T-helper 2 cell (primary cell): Measurements from ENCODE around the gene AP3D1.
A peak's percentile ranks its signal among the peaks of the same experiment; 100 is the strongest.
"Not testable (repeated sequence)": the region's sequence is repeated elsewhere in the genome, so short reads cannot be mapped to it uniquely, and the experiment has no call there.

Source experiments
- DNase-seq, 5 experiments: peaks; one replicate each; pipeline versions ENCODE4 v3.0.0 to v3.0.0-alpha.2; 2012 to 2022
- total RNA-seq, 2 donors: gene quantifications; one replicate each; lab custom pipeline; 2026; lab: John Stamatoyannopoulos, UW

Gene AP3D1
- total RNA-seq = 104 to 107 reads per million in 2 donors

- DNase-seq = peak; percentile 99 to 100 (median 100)
These were observed at the start of gene AP3D1 for GRCh38 chr19:2151339-2152229. Gene AP3D1, minus strand, starts transcription at chr19:2151566. Its CDS starts 232 bp downstream, at chr19:2151334.

DNA sequence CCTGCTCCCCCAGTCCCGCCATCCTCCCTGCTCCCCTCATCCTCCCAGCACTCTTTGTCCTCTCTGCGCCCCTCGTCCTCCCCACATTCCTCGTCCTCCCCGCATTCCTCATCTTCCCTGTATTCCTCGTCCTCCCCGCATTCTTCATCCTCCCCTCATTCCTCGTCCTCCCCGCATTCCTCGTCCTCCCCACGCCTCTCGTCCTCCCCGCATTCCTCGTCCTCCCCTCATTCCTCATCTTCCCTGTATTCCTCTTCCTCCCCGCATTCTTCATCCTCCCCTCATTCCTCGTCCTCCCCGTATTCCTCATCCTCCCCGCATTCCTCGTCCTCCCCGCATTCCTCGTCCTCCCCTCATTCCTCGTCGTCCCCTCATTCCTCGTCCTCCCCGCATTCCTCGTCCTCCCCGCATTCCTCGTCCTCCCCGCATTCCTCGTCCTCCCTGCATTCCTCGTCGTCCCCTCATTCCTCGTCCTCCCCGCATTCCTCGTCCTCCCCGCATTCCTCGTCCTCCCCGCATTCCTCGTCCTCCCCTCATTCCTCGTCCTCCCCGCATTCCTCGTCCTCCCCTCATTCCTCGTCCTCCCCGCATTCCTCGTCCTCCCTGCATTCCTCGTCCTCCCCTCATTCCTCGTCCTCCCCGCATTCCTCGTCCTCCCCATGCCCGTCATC, 49.4 kb upstream of the AP3D1 start:
- DNase-seq = not testable (repeated sequence)

- DNase-seq = no peak
These were observed 48.7 kb upstream of the AP3D1 start for GRCh38 chr19:2199861-2200623.

GRCh38 chr19:2199215-2199614, 47.8 kb upstream of the AP3D1 start:
- no peak for DNase-seq

DNA sequence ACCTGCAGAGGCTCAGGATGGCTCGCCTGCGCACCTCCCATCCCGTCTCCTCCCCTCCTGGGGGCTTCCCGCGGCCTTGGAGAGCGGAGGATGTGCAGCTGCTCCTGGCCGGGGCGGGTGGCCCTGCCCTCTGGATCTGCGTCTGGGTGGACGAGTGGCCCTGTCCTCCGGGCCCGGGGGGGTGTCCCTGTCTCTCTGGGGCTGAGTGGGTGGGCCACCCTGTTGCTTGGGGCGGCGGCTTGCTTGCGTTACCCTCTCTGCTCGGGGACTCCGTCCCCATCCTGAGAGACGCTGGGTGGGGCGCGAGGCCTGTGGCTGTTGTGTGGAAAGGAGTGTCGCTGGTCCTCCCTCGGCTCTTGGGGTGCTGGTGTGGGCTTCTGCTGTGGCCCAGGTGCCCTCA, 47.0 kb upstream of the AP3D1 start:
- no peak for DNase-seq

GRCh38 chr19:2197270-2197669, 45.9 kb upstream of the AP3D1 start:
- no peak for DNase-seq

GRCh38 chr19:2195914-2196313, 44.5 kb upstream of the AP3D1 start:
- no peak for DNase-seq

DNA sequence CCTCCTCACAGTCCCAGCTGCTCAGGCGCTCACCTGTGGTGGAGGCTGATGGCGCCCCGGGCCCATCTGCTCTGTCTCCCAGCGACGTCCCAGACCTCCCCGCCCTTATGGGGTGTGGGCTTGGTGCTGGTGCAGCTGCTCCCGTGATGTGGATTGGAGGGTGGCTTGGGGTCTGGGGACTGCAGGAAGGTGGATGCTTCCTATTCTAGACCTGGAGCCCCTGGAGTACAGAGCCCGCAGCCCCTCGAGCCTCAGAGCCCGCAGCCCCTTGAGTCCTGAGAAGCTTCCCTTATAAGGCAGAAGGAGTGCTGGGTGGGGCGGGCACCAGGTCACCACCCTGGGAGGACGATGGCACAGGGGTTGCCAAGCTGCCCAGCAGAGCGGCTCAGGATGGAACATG, 44.0 kb upstream of the AP3D1 start:
- no peak for DNase-seq

- DNase-seq = no peak
These were observed 43.2 kb upstream of the AP3D1 start for GRCh38 chr19:2194513-2195078.

- DNase-seq = no peak
These were observed 42.4 kb upstream of the AP3D1 start for GRCh38 chr19:2193807-2194206.

GRCh38 chr19:2192862-2193261, 41.5 kb upstream of the AP3D1 start:
- DNase-seq = no peak

GRCh38 chr19:2191456-2192310, 40.3 kb upstream of the AP3D1 start:
- DNase-seq = no peak

- no peak for DNase-seq
These were observed 39.6 kb upstream of the AP3D1 start for GRCh38 chr19:2190848-2191455.

DNA sequence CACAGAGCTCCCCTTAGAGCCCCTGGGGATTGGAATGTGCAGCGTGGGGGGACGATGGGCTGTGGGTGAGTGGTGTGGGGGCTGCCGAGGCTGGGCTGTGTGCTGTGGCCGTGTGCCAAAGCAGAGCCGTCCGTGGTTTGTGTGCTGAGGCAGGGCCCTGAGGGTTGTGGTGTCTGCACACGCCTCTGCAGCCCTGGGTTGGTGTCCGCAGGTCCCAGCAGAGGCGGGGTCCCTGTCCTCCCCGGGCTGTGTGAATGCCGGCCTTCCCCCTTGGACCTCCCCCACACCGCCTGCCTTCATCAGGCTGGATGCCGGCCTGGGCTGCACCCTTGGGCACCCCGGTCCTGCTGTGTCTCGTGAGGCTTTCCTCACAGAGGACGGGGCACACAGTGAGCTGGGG, 38.5 kb upstream of the AP3D1 start:
- no peak for DNase-seq

DNA sequence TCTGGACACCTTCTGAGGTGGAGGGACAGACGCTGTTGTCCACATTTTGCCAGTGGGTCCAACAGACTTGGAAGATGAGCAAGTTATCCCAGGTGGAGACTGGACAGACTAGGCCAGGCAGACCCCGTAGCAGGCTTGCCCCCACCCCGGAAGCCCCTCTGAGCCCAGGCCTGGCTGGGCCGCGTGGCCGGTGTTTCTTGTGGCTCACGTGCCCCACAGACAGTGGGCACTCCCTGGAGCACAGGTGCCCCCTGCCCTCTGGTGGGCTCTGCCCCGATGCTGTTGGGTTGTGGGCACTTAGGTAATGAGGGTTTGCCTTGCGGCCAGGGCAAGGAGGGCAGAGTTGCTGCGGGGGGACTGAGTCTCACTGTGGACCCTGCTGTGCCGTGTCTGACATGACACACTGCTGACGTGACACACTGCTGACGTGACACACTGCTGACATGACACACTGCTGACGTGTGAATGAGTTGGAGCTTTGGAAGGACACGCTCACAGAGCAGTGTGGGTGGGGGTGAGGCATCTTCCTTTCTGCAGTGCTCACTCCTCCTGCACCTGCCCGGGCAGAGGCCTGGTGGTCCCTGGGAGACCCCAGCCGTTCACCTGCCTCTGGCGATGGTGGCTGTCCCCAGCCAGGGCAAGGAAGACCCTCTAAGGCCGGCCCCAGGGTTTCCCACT, 37.5 kb upstream of the AP3D1 start:
- DNase-seq = no peak

DNA sequence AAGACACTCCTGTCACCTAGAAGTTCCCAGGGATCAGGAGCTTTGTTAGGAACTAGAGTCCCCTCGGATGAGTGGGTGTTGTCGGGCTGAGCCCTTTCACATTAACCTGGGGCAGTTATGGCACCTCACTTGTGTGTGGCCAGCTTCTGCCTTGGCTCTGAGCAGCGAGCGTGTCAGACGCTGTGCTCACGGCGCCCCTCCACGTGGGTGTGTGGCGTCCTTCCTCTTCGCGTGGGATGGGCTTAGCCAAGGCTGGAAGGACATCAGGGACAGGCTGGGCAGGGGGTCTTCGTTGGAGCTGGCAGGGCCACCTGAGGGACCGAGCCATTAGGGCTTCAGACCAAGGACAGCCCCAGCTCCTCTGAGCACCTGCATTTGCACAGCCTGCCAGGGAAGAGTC, 35.8 kb upstream of the AP3D1 start:
- no peak for DNase-seq

GRCh38 chr19:2186071-2186846, 34.9 kb upstream of the AP3D1 start:
- DNase-seq = no peak

DNA sequence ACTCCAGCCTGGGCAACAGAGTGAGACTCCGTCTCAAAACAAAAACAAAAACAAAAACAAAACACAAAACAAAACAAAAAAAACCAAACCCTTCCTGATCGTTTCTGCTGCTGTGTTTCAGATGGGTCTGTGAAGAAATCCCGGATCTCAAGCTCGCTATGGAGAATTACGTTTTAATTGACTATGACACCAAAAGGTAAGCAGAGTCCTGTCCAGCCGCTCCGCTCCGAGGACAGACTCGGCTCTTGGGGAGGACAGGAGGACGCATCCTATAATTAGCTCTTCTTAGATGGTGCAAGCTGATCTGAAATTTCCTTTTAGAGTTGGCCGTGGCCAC, 34.3 kb upstream of the AP3D1 start:
- no peak for DNase-seq

DNA sequence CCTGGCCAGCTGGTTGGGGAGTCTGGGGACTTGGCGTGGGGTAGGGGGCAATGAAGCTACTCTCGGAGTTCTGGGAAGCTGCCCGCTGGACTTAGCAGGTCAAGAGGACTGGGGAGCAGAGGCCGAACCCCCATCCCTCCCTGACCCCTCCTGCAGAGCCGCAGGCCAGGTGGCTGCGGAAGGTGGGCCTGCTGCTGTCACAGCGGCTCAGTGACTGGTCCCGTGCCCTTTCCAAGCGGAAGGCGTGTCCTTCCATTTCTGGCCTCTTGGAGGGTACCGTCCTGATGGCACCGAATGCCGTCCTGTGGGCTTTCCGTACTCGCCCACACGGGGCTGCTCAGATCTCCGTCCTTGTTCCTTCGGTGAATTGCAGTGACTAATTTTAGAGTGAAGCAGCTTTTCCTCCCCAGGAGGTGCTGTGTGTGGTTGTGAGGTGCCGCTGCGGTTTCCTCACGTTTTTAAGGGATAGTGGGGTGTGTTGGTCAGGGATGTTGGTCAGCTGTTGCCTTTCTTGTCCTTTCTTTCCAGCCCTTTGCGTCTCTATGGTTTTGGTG, 33.1 kb upstream of the AP3D1 start:
- DNase-seq = no peak

GRCh38 chr19:2181633-2181997, 30.2 kb upstream of the AP3D1 start:
- DNase-seq = no peak
